Measurements from ENCODE around the gene ANKRD34C.
"Not testable (repeated sequence)": the region's sequence is repeated elsewhere in the genome, so short reads cannot be mapped to it uniquely, and the experiment has no call there.

The ANKRD34C gene

DNA sequence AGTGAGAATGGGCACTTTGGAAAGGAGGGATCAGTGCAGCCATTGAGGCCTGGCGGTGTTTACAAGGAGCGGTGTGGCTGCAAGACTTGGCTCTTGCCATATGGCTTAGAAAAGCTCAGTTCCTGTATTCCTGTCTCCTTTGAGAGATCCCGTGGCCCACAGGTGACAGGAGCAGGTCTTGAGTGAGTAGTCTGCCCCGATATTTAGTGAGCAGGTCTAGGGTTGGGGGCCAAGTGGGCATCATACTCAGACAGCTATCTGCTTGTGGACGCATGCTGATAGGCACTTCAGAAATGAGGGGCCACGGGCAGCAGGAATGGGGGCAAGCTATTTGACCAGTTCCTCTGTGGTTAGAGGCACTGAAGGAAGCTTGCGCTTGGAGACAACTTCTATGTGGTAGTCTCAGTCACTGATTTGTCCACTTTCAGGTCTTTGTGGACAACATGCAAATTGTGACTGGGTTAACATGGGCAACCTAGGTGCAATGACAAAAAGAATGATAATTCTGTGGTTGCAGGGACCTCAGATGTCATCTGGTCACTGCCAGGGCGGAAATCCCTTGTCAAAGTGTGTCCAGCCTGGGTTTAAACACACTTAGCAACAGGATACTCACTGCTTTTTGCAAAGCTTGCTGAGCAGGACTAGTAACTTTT lies 29.5 kb downstream of the ANKRD34C start:
- no peak for DNase-seq

- no peak for DNase-seq
These were observed 31.7 kb downstream of the ANKRD34C start for GRCh38 chr15:79314186-79314585.

DNA sequence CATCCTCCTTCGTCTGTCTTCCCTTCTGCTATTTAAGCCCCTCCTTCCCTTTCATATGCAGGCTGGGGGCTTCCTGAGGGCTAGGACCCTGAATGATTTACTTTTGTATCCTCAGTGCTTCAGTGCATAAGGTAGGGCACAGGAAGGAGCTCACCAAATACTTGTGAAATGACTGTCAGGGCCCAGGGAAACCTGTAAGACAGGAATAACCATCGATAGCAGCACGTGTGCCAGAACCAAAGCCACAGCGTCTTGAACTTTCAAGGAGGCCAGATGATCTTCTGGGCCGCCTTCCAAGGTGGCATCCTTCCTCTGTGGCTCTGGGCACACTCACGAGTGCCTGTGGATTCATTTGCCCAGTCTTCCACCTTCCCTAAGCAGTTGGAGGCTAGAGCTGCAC lies 32.3 kb downstream of the ANKRD34C start:
- no peak for DNase-seq

DNA sequence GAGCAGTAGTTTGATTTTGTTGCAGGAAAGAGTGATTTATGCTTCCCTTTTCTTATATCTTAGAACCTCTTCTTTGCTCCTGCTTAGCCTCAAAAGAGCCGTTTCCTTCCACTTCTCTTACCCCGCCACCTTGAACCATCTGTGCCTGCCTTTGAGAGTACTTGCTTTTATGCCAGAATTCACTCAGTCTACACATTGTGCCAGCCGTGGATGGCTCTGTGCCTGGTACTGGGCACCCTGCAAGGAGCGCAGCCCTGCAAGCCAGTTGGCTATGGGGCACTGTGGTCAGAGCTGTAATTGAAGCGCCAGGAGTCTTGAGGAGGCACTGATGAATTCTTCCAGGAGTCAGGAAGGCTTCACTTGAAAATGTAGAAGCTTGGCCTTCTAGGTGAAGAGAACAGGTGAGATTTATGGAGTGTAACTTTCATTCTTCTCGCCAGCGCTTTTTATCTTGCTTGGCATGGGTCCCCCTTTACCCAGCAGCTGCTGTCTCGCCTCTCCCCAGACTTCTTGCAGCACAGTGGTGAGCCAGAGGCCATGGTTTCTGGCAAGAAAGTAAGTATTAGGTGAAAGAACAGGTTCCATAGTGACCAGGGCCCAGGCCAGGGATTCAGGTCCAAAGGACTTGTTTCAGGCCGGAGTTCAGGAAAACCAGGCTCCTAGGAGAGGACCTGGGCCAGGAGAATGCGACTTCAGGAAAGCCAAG lies 33.3 kb downstream of the ANKRD34C start:
- no peak for DNase-seq

DNA sequence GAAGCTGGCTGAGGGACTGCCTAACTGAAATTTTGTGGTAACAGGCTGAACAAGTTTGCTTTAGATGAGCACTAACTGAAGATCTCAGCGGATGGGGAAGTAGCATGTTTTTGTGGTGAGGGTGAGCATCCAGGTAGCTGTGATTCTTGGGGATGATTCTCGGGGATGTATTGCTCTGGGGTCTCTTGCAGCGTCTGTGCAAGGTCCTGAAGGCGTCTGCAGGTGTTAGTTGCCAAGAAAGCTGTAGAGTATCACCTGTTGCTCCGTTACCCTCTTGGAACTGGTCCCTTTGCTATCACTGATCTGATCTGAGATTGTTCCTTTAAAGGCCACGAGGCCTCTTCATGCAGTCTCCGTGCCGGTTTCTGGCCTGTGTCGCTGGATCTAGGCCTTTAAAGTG lies 34.3 kb downstream of the ANKRD34C start:
- DNase-seq, result no peak

GRCh38 chr15:79319973-79320372 lies 37.5 kb downstream of the ANKRD34C start:
- not testable (repeated sequence) for DNase-seq

DNA sequence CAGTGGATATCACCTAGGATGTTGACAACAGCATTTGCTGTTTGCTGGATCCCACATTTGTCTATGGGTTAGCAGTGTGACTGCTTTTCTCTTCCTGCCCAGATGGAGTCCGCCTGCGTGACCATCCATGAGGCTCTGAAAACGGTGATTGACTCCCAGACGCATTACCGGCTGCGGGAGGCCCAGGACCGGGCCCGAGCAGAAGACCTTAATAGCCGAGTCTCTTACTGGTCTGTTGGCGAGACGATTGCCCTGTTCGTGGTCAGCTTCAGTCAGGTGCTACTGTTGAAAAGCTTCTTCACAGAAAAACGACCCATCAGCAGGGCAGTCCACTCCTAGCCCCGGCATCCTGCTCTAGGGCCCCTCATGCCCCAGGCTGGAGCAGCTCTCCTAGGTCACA lies 39.4 kb downstream of the ANKRD34C start:
- DNase-seq, result no peak

GRCh38 chr15:79322306-79322705 lies 39.8 kb downstream of the ANKRD34C start:
- no peak for DNase-seq

- DNase-seq, result no peak
These were observed 40.4 kb downstream of the ANKRD34C start for GRCh38 chr15:79322945-79323344.

DNA sequence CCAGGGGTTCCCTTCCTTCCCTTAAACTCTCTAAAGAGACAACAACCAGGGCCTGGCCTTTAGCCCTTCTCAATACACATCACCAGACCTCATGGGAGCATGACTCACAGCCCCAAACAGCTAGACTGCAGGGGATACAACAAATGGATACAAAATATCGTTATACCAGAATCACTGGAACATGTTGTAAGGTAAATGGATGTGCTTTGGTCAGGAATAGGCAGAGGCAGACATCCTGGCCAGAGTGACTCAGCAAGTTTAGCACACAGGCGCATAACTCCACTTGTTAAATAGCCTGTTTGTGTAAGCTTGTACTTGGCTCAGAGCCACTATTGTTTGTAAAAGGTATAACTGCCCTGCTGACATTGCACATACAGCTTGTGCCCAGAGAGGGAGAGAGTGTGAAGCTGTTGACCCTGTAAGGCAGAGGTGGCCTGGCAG lies 46.7 kb downstream of the ANKRD34C start:
- DNase-seq, result no peak
